ENCODE measurements around the gene TSEN2. TPM values are rescaled to one million over a fixed set of nuclear protein-coding genes. Genes with fewer than 3 reads are reported as not detected.

The TSEN2 gene
- total and polyA plus RNA-seq, 2 of the 13 experiments (the other 11 are each of a cell fraction or from before 2014, with no cell fraction given), result 11.0 to 17.3 TPM

DNA sequence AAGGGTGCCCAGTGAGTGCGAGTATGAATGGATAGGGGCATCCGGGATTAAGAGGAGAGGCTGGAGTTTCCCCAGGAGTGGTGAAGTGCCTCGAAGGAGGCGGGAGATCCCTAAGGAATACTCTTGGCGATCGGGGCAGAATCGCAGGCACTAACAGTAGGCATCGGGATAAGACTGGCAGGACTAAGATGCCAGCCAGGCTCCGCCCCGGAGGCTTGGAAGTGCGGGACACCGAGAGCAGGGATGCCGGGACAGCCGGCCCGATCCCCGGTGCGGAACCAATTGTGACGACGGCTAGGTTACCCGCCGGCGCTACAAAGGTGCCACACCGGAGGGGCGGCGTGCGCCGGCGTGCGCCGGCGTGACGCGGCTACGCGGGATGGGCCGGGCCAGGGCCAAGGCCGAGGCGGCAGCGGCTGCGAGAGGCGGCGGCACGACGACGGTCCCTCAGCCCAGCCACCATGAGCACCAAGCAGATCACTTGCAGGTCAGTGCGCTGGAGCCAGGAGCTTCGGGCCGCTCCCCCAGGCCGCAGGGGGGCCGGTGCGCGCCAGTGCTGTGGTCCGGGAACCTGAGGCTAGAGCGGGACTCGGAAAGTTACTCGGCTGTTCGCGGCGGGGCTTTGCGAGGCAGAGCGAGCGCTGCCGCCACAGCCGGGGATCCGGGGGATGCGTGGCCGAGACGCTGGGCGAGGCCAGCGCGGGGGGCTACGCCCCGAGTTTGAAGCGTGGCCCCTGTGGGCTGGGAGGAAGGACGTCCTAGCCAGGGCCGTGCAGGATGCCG, 72.6 kb downstream of the TSEN2 start, which contains the start of gene MKRN2 (continued):
- TF ChIP-seq, protein P1, sequence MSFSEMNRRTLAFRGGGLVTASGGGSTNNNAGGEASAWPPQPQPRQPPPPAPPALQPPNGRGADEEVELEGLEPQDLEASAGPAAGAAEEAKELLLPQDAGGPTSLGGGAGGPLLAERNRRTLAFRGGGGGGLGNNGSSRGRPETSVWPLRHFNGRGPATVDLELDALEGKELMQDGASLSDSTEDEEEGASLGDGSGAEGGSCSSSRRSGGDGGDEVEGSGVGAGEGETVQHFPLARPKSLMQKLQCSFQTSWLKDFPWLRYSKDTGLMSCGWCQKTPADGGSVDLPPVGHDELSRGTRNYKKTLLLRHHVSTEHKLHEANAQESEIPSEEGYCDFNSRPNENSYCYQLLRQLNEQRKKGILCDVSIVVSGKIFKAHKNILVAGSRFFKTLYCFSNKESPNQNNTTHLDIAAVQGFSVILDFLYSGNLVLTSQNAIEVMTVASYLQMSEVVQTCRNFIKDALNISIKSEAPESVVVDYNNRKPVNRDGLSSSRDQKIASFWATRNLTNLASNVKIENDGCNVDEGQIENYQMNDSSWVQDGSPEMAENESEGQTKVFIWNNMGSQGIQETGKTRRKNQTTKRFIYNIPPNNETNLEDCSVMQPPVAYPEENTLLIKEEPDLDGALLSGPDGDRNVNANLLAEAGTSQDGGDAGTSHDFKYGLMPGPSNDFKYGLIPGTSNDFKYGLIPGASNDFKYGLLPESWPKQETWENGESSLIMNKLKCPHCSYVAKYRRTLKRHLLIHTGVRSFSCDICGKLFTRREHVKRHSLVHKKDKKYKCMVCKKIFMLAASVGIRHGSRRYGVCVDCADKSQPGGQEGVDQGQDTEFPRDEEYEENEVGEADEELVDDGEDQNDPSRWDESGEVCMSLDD (CRISPR knock-in tag; IDR thresholded peaks at IDR 0.05; ENCODE audit: borderline replicate concordance), result peak; percentile 81; the same call in 1 of the 2 replicates
- peak; percentile 60; the same call in 1 of the 2 replicates for TF ChIP-seq IRX3 (CRISPR knock-in tag; IDR thresholded peaks at IDR 0.05; ENCODE audit: borderline replicate concordance, low read depth)
- TF ChIP-seq, protein P2, sequence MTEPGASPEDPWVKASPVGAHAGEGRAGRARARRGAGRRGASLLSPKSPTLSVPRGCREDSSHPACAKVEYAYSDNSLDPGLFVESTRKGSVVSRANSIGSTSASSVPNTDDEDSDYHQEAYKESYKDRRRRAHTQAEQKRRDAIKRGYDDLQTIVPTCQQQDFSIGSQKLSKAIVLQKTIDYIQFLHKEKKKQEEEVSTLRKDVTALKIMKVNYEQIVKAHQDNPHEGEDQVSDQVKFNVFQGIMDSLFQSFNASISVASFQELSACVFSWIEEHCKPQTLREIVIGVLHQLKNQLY (CRISPR knock-in tag; IDR thresholded peaks at IDR 0.05), result no peak
- TF ChIP-seq HMG20A (CRISPR knock-in tag; IDR thresholded peaks at IDR 0.05; ENCODE audit: borderline replicate concordance), result no peak
- TF ChIP-seq, protein P3, sequence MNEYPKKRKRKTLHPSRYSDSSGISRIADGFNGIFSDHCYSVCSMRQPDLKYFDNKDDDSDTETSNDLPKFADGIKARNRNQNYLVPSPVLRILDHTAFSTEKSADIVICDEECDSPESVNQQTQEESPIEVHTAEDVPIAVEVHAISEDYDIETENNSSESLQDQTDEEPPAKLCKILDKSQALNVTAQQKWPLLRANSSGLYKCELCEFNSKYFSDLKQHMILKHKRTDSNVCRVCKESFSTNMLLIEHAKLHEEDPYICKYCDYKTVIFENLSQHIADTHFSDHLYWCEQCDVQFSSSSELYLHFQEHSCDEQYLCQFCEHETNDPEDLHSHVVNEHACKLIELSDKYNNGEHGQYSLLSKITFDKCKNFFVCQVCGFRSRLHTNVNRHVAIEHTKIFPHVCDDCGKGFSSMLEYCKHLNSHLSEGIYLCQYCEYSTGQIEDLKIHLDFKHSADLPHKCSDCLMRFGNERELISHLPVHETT (CRISPR knock-in tag; conservative IDR thresholded peaks at IDR 0.05), result peak; percentile 92
- TF ChIP-seq, protein P4, sequence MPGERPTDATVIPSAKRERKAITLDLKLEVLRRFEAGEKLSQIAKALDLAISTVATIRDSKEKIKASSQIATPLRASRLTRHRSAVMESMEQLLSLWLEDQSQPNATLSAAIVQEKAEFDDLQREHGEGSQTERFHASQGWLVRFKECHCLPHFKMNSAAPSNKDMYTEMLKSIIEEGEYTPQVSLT (CRISPR knock-in tag; IDR thresholded peaks at IDR 0.05; ENCODE audit: borderline replicate concordance, low read depth), result no peak; the same call in 1 of the 2 replicates
- TF ChIP-seq ZNF30 (CRISPR knock-in tag; IDR thresholded peaks at IDR 0.05), result no peak
- peak; percentile 22 for TF ChIP-seq CENPT (CRISPR knock-in tag; IDR thresholded peaks at IDR 0.05; ENCODE audit: low read depth)
- TF ChIP-seq ZKSCAN5 (CRISPR knock-in tag; IDR thresholded peaks at IDR 0.05), result no peak
- peak; percentile 47; the same call in 1 of the 2 replicates for TF ChIP-seq MIXL1 (CRISPR knock-in tag; IDR thresholded peaks at IDR 0.05)
- TF ChIP-seq NCOA1 (CRISPR knock-in tag; IDR thresholded peaks at IDR 0.05), result peak; percentile 33; the same call in 1 of the 2 replicates
- no peak for TF ChIP-seq PLRG1 (conservative IDR thresholded peaks at IDR 0.05)
- 0 out of 2 replicates have a peak, but pooled peaks have one; percentile 42 for TF ChIP-seq ZNF567 (CRISPR knock-in tag; IDR thresholded peaks at IDR 0.05; ENCODE audit: borderline replicate concordance)
- TF ChIP-seq, protein P5, sequence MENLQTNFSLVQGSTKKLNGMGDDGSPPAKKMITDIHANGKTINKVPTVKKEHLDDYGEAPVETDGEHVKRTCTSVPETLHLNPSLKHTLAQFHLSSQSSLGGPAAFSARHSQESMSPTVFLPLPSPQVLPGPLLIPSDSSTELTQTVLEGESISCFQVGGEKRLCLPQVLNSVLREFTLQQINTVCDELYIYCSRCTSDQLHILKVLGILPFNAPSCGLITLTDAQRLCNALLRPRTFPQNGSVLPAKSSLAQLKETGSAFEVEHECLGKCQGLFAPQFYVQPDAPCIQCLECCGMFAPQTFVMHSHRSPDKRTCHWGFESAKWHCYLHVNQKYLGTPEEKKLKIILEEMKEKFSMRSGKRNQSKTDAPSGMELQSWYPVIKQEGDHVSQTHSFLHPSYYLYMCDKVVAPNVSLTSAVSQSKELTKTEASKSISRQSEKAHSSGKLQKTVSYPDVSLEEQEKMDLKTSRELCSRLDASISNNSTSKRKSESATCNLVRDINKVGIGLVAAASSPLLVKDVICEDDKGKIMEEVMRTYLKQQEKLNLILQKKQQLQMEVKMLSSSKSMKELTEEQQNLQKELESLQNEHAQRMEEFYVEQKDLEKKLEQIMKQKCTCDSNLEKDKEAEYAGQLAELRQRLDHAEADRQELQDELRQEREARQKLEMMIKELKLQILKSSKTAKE (CRISPR knock-in tag; IDR thresholded peaks at IDR 0.05; ENCODE audit: borderline replicate concordance), result no peak
- TF ChIP-seq ATM (IDR thresholded peaks at IDR 0.05; ENCODE audit: borderline replicate concordance), result no peak
- TF ChIP-seq ZNF737 (CRISPR knock-in tag; IDR thresholded peaks at IDR 0.05; ENCODE audit: borderline replicate concordance), result no peak; the same call in 1 of the 2 replicates
- TF ChIP-seq ZNF451 (CRISPR knock-in tag; IDR thresholded peaks at IDR 0.05), result peak; percentile 95
- no peak for TF ChIP-seq ZNF282 (IDR thresholded peaks at IDR 0.05; ENCODE audit: partially characterized antibody)
- peak; percentile 95 for TF ChIP-seq ZFX (CRISPR knock-in tag; IDR thresholded peaks at IDR 0.05; ENCODE audit: low read depth)
- TF ChIP-seq, protein P6, sequence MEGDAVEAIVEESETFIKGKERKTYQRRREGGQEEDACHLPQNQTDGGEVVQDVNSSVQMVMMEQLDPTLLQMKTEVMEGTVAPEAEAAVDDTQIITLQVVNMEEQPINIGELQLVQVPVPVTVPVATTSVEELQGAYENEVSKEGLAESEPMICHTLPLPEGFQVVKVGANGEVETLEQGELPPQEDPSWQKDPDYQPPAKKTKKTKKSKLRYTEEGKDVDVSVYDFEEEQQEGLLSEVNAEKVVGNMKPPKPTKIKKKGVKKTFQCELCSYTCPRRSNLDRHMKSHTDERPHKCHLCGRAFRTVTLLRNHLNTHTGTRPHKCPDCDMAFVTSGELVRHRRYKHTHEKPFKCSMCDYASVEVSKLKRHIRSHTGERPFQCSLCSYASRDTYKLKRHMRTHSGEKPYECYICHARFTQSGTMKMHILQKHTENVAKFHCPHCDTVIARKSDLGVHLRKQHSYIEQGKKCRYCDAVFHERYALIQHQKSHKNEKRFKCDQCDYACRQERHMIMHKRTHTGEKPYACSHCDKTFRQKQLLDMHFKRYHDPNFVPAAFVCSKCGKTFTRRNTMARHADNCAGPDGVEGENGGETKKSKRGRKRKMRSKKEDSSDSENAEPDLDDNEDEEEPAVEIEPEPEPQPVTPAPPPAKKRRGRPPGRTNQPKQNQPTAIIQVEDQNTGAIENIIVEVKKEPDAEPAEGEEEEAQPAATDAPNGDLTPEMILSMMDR (CRISPR knock-in tag; IDR thresholded peaks at IDR 0.05), result 0 out of 2 replicates have a peak, but pooled peaks have one; percentile 7
